Lung (tissue), 12 donors: ENCODE measurements around the gene RNASE11. TPM values are rescaled to one million over a fixed set of nuclear protein-coding genes. Genes with fewer than 3 reads are reported as not detected.
A peak's percentile ranks its signal among the peaks of the same experiment; 100 is the strongest.

ENCODE experiments used
- ATAC-seq: fragments of 200-7000 bp; cut with Tn5 transposase; one replicate; pipeline ENCODE4 v1.9.1; 2020; ENCODE audit warnings: moderate number of reproducible peaks; ENCODE audit not compliant: insufficient read depth, low FRiP score
- DNase-seq, 3 donors: peaks; one replicate each; pipeline ENCODE4 v3.0.0-alpha.2; 2013 to 2017
- H3K27ac ChIP-seq, 2 donors: one replicate each; pipeline ENCODE4 v1.5.1; 2013; ENCODE audit warnings: mild to moderate bottlenecking in 2 of 2, moderate library complexity in 2 of 2, control low read depth in 1 of 2, inconsistent platforms in 1 of 2, low read depth in 1 of 2, low read length in 1 of 2
- H3K27me3 ChIP-seq, 3 donors: one replicate each; pipeline ENCODE4 v1.5.1; 2013; ENCODE audit warnings: low read length in 2 of 3; ENCODE audit not compliant: control insufficient read depth in 3 of 3, insufficient read depth in 3 of 3
- H3K36me3 ChIP-seq, 4 donors: one replicate each; pipeline ENCODE4 v1.5.1; 2013; ENCODE audit warnings: low read length in 4 of 4, mild to moderate bottlenecking in 1 of 4, moderate library complexity in 1 of 4; ENCODE audit not compliant: control insufficient read depth in 4 of 4, insufficient read depth in 4 of 4
- H3K4me1 ChIP-seq, 5 donors: one replicate each; pipeline ENCODE4 v1.5.1; 2013; ENCODE audit warnings: low read length in 5 of 5, mild to moderate bottlenecking in 2 of 5, moderate library complexity in 1 of 5; ENCODE audit not compliant: control insufficient read depth in 5 of 5, insufficient read depth in 5 of 5
- H3K4me3 ChIP-seq: one replicate; pipeline ENCODE4 v1.5.1; 2013; ENCODE audit warnings: mild to moderate bottlenecking, control low read depth, moderate library complexity
- H3K9ac ChIP-seq, 2 donors: one replicate each; pipeline ENCODE4 v1.5.1; 2013; ENCODE audit warnings: low read length in 2 of 2, control low read depth in 1 of 2; ENCODE audit not compliant: insufficient read depth in 1 of 2
- H3K9me3 ChIP-seq, 4 donors: one replicate each; pipeline ENCODE4 v1.5.1; 2013; ENCODE audit warnings: low read length in 3 of 4, mild to moderate bottlenecking in 1 of 4, moderate library complexity in 1 of 4; ENCODE audit not compliant: control insufficient read depth in 4 of 4, insufficient read depth in 3 of 4
- CTCF ChIP-seq: IDR thresholded peaks from 2 replicates; pipeline ENCODE4 v1.5.1; 2012; ENCODE audit warnings: mild to moderate bottlenecking; ENCODE audit errors: control extremely low read depth, extremely low read depth
- WGBS, 2 donors: extraction: QIAGEN DNeasy Blood & Tissue Kit; methylation state at CpG; one replicate each; pipeline ENCODE4 v1.1.7; 2013; 5-methylcytosine and 5-hydroxymethylcytosine counted together
- polyA plus RNA-seq, 2 donors: library from polyadenylated mRNA; stranded (reverse); fragments of 200-250 nt; gene quantifications; one replicate each; pipeline ENCODE4 v1.2.1, GENCODE V29; 2013
- total RNA-seq, 2 donors: library from RNA; depleted of rRNA in 1 of 2; stranded (reverse); fragments of >200 nt in 1 of 2; gene quantifications; one replicate each; pipeline ENCODE4 v1.2.1, GENCODE V29; 2014 to 2021
- donor health status: control.
- donor health status: control.
- donor health status: Bipolar disorder and iron deficiency.
- donor health status: healthy.
- donor health status: DM: yes; HTN: yes; CAD: no.

RNASE11 gene
- total and polyA plus RNA-seq, 4 donors: not detected

DNA sequence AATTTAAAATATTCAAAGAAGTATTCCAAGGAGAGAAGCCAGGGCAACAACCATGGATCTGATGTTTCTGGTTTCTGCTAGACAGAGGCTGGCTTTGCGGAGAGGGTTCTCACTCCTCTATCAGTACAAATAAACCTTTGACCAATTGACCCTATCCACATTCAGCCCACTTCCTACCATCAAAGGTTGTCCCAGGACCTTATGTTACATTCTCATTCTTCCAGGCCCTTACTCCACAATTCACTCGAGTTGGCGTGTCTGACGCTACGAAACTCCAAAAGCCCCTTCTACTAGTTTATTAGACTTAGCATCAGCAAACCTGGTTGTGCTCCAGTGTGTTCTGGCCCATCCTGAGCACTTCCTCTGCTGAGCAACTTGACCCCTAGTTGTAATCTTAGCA lies 28.2 kb upstream of the RNASE11 start:
- Histone ChIP-seq H3K4me3 (no peak overlapping the region), H3K27me3 (peaks cover 0 to 7% (median 0%) of the 10 kb centered on the region in 3 donors), H3K4me1 (peaks cover 0 to 13% (median under 1%) of the 10 kb centered on the region in 5 donors), H3K9ac (no peak overlapping the region), H3K36me3 (no peaks in the 10 kb centered on the region), H3K27ac (no peak overlapping the region), H3K9me3 (no peaks in the 10 kb centered on the region)
- ATAC-seq (no peak), DNase-seq (no peak)
- 94 to 96% methylated on average over 5 of the region's 5 CpGs for WGBS, 2 donors
- no peak for TF ChIP-seq CTCF

DNA sequence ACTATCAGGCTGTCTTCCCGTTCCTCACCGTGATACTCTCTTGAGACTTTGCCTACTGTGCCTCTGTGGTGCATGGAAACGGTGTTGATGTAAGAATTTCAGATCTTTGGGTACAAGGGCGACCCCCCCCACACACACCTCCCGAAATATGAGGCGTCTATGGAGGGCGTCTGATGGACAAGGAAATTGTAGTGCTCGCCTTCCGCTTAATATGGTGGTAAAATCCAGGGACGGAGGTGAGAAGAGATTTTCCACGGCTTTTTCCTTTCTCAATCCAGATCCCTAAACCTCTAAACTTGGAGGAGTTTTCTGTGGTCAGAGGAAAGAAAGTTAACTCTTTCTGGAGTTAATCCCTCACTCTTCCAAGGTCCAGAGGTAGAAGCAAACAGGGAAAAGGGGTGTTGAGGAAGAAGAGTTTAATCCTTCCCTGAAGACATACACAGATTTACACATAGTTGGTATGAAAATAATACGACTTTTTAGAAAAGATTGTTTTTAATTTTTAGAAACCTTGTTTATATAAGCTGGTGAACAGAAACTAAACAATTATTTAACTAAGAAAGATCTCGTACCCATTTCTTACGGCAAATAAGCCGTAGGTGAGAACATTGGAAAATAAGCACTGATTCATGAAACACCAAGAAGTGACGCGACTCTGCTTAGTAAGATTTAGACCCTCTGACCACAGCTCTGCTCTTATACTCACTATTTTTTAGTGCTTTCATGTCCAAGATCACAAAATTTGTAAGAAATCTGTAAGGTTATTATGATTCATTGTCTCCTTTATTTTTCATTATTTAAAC lies 26.4 kb upstream of the RNASE11 start:
- no peaks in the 10 kb centered on the region for H3K9me3 ChIP-seq
- peaks cover 0 to 3% (median 0%) of the 10 kb centered on the region in 3 donors for H3K27me3 ChIP-seq
- H3K4me3 ChIP-seq: peak overlapping the region; percentile 33
- H3K9ac ChIP-seq: peak overlapping the region; percentile 59 to 96
- no peak for TF ChIP-seq CTCF
- H3K36me3 ChIP-seq: no peaks in the 10 kb centered on the region
- ATAC-seq: no peak
- H3K4me1 ChIP-seq: peaks cover 0 to 23% (median 2%) of the 10 kb centered on the region in 5 donors
- peak overlapping the region; percentile 10 to 15 for H3K27ac ChIP-seq
- 14 to 16% methylated on average over 17 of the region's 17 CpGs for WGBS, 2 donors
- DNase-seq: no peak

DNA sequence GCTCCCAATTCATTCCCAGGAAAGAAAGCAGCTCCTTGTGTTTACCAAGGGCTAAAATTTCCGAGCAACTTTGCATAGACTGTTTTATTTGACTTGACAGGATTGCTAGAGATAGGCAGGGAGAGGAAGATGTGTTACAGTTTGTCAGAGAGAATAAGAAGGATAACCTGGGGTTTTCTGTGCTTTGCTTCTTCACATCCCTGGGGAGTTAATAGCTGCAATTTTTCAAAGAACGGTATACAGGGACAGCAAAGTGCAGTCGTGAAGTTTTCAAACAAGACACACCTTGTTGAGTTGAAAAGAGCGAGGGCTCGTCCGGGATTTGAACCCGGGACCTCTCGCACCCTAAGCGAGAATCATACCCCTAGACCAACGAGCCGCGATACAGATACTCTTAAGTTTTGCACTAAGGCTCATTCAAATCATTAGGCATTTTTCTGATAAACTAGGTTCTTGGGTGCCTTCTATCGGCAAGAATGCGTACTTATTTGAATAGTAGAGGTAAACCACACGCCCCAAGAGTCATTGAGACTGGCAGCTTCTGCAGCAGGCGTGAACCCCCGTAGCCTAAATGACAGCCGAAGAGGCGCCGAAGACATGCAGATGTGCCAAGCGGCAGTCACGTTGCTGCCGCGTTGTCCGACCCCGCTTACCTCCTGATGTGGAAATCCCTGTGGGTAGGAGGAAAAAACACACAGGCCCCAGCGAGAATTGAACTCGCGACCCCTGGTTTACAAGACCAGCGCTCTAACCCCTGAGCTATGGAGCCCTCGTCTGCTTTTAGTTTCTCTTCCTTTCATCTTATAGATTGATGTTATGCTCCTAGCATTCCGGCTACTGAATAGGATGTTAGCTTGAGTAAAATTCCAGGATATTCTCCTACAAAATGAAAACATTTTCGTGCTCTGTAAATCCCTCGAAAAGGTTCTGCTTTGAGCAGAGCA lies 25.6 kb upstream of the RNASE11 start:
- Histone ChIP-seq H3K9me3 (no peaks in the 10 kb centered on the region), H3K27ac (peak overlapping the region; percentile 15 to 34), H3K27me3 (peaks cover 0 to under 1% (median 0%) of the 10 kb centered on the region in 3 donors), H3K36me3 (no peaks in the 10 kb centered on the region), H3K9ac (peak overlapping the region; percentile 59 to 96), H3K4me1 (peaks cover 0 to 23% (median 2%) of the 10 kb centered on the region in 5 donors), H3K4me3 (peak overlapping the region; percentile 33)
- peak; percentile 55 for TF ChIP-seq CTCF
- peak; percentile 73 for ATAC-seq
- WGBS, 2 donors: 1 to 2% methylated on average over 34 of the region's 34 CpGs
- DNase-seq: peak; percentile 84 to 97 (median 96)
